ENCODE results near the gene GTF3C5.
"Not testable (repeated sequence)": the region's sequence is repeated elsewhere in the genome, so short reads cannot be mapped to it uniquely, and the experiment has no call there.

Gene GTF3C5

DNA sequence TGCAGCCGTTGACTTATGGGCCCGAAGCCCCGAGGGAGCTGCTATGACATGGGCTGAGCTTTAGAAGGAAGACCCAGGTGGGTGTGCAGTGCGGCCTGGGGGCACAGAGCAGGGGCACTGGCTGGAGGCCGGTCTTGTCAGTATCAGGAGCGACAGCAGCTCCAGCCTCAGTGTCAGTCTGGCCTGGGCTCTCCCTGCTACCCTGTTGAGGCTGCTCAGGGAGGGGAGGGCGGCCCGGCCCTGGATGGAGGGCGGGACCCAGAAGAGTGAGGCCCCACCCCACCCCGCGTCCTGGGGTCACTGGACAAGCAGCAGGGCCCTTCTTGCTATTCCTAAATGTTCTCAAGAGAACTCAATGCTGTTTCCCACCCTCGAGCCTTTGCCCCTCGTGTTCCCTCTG lies 34.3 kb upstream of the GTF3C5 start:
- no peak for DNase-seq (ENCODE audit: low spot score)

- no peak for DNase-seq (ENCODE audit: low spot score)
Measured at GRCh38 chr9:132997591-132997990, 33.2 kb upstream of the GTF3C5 start.

DNA sequence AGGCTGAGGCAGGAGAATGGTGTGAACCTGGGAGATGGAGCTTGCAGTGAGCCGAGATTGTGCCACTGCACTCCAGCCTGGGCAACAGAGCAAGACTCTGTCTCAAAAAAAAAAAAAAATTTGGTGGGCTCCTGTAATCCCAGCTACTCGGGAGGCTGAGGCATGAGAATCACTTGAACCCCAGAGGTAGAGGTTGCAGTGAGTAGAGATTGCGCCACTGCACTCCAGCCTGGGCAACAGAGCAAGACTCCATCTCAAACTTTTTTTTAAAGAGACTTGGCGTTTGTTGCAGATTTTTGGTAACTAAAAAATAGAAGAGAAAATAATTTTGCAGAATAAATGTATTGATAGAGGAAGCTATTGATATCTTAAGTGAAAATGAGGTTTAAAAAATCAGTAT lies 32.6 kb upstream of the GTF3C5 start:
- not testable (repeated sequence) for DNase-seq (ENCODE audit: low spot score)

DNA sequence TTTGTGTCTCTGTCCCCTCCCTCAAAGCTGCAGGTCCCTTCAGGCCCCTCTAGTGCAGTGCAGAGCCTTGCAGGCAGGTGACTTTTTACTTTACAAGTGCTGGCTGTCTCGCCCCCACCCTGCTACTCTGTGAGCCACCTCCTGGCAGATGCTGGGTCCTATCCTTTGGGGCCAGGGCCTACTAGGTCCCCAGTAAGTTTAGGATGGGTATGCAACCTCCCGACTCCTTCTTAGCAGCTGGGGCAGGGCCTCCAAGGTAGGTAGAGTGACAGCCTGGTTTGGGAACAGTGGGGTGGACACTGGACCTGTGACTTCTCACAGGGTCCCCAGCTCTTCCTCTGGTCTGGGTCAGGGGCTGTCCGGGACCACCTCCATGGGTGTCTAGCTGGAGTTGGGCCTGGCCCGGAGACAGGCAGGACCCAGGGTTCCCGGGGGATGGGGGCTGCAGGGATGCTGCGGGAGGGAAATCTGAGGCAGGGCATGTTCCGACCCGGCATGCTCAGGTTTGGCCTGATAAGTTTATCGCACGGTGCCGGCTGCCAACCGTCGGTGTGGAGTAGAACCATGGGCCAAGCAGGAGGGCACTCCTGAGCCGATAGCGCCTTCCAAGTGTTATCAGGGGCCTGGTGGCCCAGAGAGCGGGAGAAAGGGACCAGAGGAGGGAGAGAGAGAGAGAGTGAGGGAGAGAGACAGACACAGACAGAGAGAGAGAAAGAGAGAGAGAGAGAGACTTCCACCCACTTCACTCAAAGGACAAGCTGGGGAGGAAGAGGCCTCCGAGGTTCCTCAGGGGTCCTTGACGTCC lies 31.8 kb upstream of the GTF3C5 start:
- DNase-seq (ENCODE audit: low spot score), result no peak

DNA sequence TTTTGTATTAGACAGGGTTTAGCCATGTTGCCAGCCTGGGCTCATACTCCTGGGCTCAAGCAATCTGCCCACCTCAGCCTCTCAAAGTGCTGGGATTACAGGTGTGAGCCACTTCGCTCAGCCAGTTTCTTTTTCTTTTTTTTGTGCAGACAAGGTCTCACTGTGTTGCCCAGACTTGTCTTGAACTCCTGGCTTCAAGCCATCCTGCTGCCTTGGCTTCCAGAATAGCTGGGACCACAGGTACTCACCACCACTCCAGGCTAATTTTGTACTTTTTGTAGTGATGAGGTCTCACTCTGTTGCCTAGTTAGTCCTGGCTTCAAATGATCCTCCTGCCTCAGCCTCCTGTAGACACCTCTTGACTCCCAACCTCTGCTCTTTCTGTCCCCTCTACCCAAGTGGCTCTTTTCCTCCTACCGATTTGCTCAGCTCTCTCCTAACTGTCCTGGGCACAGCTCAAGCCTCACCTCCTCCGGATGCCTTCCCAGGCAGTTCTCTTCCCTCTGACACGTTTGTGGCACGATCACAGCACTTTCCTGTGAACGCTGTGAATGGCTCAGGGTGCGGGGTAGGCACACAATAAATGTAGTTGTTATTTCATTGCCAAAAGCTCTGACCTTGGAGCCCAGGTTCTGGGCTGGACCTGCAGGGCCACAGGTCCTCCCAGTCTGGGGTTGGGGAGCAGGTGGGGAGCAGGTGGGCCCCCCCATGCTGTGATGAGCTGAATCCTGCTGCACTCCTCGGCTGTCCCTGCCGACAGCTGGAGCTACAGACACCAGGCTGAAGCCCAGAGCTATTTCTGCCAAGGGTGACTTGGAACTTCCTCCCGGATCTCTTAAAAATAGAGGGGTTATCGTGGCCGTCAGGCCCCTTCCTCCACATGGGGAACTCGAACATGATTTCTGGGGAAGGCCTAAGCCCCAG lies 28.4 kb upstream of the GTF3C5 start:
- no peak for DNase-seq (ENCODE audit: low spot score)

- no peak for DNase-seq (ENCODE audit: low spot score)
Measured at GRCh38 chr9:133003071-133003461, 27.7 kb upstream of the GTF3C5 start.

DNA sequence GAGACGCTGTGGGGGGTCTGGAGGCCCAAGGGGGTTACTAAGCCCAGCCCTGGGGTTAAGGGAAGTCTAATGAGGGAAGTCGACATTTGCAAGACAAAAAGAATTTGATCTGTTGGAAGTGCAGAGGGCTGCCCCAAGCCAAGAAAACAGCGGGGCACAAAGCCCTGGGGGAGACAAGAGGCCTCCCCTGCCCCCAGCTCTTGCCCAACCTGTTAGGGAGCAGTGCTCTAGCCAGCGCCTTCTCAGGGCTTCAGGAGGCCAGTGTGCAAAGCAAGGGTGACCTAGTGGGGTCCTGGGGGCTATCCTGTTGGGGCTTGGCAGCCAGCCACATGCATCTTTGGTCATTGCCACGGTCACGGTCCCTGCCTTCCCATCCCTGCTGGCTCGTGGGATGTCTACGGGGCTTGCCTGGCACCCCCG lies 27.1 kb upstream of the GTF3C5 start:
- no peak for DNase-seq (ENCODE audit: low spot score)

DNA sequence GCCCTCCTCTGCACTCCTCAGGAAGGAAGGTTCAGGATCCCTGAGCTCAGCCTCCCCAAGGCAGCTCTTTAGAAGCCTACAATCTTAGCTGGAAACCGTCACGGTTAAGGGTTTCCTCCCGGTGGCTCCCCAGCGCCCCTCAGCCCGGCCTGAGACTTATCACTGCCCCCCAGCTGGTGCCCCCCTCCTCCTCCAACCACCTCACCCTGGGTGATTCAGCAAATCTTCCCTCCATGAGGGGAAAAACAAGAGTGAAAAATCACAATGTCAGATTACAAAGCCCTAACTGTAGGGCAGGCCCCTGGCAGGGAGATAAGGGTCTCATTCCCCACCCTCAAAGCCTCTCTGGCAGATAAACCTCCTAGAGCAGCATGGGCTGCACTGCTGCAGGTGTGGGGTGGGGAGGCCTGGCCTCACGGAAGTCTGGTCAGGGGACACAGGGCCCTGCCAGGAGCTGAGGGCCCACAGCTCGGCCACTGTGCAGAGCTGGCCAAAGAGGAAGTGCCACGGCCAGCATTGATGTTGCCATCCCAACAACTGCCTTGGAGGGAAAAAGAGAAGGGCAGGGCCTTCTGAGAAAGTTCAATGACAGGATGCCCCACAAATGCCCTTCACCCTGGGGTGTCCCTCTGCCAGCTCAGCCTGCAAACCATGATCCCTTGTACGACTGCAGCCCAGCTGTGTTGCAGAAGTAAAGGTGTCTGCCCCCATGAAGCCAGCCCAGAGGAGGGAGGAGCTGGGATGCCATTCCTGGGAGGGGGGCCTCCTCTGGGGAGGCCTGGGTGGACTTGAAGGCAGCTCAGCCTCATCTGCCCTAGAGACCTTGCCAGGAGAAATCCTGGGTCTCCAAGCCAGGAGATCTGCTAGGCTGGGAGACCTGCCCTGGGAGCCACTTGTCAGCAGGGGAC lies 26.5 kb upstream of the GTF3C5 start:
- no peak for DNase-seq (ENCODE audit: low spot score)

GRCh38 chr9:133004999-133005760 lies 25.6 kb upstream of the GTF3C5 start:
- DNase-seq (ENCODE audit: low spot score), result no peak

GRCh38 chr9:133005957-133006356 lies 24.8 kb upstream of the GTF3C5 start:
- no peak for DNase-seq (ENCODE audit: low spot score)

DNA sequence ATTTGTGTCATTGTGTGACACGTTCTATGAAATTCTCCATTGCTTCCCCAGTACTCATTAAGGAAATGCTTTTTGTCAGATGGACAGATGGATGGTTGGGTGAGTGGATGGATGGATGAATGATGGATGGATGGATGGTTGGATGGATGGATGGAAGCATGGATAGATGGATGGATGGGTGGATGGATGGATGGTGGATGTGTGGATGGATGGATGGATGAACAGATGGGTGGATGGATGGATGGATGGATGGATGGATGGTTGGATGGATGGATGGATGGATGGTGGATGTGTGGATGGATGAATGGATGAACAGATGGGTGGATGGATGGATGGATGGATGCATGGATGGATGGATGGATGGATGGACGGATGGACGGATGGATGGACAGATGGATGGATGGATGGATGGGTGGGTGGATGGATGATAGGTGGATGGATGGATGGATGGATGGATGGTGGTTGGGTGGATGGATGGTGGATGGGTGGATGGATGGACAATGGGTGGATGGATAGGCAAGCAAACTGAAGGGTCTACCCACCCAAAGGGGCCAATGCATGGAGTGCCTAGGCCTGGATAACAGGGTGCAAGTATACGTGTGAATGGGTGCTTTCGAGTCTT lies 24.0 kb upstream of the GTF3C5 start:
- DNase-seq (ENCODE audit: low spot score), result no peak

GRCh38 chr9:133008406-133008805 lies 22.4 kb upstream of the GTF3C5 start:
- no peak for DNase-seq (ENCODE audit: low spot score)

- no peak for DNase-seq (ENCODE audit: low spot score)
Measured at GRCh38 chr9:133008824-133009223, 22.0 kb upstream of the GTF3C5 start.

GRCh38 chr9:133009906-133010582 lies 20.8 kb upstream of the GTF3C5 start:
- DNase-seq (ENCODE audit: low spot score), result no peak

DNA sequence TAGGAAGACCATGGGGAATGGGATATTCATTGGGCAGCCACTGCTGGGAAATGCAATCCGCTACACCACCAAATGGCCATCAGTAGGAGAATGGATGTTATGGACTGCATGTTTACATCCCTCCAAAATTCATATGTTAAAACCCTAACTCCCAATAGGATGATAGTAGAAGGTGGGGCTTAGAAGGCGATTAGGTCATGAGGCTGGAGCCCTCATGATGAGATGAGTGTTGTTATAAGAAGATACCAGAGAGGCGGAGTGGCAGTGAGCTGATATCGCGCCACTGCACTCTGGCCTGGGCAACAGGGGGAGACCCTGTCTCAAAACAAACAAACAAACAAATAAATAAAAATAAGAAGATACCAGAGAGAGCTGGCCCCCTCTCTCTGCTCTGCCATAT lies 16.1 kb upstream of the GTF3C5 start:
- DNase-seq (ENCODE audit: low spot score), result no peak

- no peak for DNase-seq (ENCODE audit: low spot score)
Measured at GRCh38 chr9:133023117-133023890, 7.5 kb upstream of the GTF3C5 start.

DNA sequence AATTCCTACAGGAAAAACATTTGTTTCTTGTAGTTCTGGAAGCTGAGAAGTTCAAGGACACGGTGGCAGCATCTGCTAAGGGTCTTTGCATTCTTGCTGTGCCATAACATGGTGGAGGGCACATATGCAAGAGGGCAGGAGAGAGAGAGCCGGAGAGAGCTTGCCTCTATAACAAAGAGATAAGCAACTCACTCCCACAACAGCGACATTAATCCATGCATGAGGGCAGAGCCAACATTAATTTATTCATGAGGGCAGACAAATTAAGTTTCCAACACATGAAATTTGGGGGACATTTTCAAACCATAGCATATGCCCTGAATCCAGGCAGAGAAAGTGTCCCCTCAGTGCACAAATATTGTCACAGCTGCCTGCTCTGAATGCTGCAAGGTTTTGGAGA lies 4.4 kb upstream of the GTF3C5 start:
- DNase-seq (ENCODE audit: low spot score), result no peak

DNA sequence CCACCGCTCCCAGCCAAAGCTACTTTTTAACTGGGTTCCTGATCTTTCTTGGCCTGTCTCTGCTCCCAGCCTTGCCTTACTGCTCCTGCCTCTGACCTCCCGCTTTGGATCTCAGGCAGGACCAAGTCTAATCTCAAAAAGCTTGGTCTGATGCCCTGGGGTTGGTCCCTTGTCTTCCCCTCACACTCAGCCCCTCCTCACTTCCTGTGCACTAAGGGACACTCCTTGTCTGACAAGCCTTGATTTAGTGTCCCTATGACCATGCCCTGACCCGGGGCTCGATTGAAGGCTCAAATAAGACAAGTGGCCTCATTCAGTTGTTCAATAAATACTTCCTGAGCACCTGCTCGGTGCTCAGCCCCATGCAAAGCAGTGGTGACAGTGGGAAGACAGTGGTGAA lies 3.7 kb upstream of the GTF3C5 start:
- no peak for DNase-seq (ENCODE audit: low spot score)

DNA sequence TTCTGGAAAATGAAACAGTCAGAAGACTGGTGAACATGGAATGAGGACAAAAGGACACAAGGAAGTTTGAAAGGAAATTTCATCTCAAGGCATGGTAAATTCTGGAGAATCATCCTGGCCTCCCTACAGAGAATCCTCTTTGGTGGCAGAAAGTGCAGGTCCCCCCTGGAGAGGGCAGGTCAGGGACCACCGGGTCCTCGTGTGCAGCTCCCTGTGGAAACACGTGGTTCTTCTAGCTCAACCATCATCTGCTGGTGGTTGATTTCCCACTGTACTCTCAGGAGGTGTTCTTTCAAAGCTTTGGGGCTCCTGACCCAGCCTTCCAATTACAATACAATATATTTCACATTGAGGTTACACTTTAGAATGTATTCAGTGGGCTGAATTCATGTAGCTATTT lies 2.6 kb upstream of the GTF3C5 start:
- no peak for DNase-seq (ENCODE audit: low spot score)

DNA sequence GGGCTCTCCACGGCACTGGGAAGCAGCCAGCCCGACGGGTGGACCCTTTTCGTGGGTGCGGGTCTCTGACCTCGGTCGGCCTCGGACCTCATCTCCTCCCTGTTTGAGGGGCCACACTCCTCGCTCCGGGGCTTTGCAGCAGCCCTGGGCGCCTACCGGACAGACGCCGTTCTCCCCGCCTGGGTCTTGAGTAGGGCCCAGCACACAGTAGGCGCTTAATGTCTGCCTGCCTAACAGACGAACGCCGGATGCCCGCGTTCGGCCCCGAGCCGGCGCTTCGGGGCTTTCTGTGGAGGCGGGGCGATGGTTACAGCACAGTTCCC lies 842 bp upstream of the GTF3C5 start:
- no peak for DNase-seq (ENCODE audit: low spot score)

Measured in GM03348 (cell line).